Rectal smooth muscle tissue (tissue), 1 donor: ENCODE data around the gene IFNA10.
"Not testable (repeated sequence)": the region's sequence is repeated elsewhere in the genome, so short reads cannot be mapped to it uniquely, and the experiment has no call there.

Experiments
- H3K27ac ChIP-seq: one replicate; pipeline ENCODE4 v1.7.0; 2013; ENCODE audit warnings: low read depth, low read length, inconsistent platforms
- H3K27me3 ChIP-seq: one replicate; pipeline ENCODE4 v1.7.0; 2013; ENCODE audit warnings: low read length; ENCODE audit not compliant: control insufficient read depth, insufficient read depth
- H3K36me3 ChIP-seq: one replicate; pipeline ENCODE4 v1.7.0; 2013; ENCODE audit warnings: low read length; ENCODE audit not compliant: control insufficient read depth, insufficient read depth
- H3K4me1 ChIP-seq: one replicate; pipeline ENCODE4 v1.7.0; 2013; ENCODE audit warnings: low read length; ENCODE audit not compliant: control insufficient read depth, insufficient read depth
- H3K4me3 ChIP-seq: one replicate; pipeline ENCODE4 v1.7.0; 2013; ENCODE audit warnings: low read length
- H3K9ac ChIP-seq: one replicate; pipeline ENCODE4 v1.7.0; 2013; ENCODE audit warnings: low read length

The IFNA10 gene

DNA sequence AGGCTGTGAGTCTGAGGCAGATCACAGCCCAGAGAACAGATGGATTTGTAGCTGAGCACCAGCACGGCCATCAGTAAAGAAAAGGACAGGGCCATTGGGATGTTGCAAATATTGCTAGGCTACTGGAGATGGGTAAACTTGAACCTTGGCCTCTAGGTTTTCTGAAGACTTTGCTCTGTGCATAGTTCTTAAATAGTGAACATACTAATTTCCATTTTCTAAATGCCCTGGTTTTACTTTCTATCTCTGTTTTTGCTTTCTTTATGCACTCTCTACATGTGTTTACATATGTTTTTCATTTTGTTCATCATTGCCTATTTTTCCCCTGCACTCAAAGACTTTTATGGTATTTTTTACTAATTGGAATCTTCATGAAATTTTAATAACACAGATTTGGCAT, 10.3 kb upstream of the IFNA10 start, which contains the start of gene IFNA16:
IFNA16 (minus strand) TSS at position 101 of the 400 bp plus-strand sequence; CDS start at position 95, 6 bp downstream.
- H3K4me3 ChIP-seq: not testable (repeated sequence)

DNA sequence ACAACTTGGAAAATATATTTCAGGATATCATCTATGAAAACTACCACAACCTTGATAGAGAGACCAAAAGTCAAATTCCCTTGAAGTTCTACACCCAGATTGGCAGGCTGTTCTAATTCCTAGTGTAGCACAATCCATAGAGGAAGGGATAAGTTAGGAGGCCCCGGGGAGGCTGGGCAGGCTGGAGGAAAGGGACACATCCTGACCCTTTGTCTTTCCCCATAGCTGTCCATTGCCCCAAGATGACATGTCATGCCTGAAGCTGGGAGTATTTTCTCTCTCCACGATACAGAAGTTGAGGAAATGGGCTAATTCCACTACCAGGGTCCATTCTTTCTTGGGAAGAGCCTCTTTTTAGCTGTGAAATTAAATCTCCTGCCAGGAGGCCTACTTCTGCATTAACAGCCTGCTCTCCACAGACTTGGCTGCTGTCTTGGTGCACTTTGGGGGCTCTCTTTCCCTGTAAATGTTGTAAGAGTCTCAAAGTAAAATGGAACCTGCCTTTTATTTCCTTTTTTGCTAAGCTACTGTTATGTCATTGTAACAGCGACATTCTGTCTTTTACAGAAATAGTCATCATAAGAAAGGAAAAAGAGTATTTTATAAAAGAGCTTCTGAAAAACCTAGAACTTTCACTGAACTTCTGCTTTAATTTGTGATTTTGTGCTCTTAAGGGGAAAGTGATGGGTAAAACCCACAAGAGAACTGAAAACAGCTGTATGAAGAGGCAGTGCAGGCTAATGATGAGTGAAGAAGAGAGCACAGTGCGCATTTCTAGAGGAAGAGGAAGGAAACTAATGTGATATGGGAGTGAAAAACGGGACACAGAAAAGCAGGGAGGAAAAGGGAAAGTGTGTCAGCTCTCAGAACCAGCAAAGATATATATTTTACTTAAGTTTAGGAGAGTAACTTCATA, 6.7 kb upstream of the IFNA10 start:
- not testable (repeated sequence) for H3K27me3 ChIP-seq, H3K9ac ChIP-seq, H3K36me3 ChIP-seq, H3K27ac ChIP-seq, H3K4me1 ChIP-seq, H3K4me3 ChIP-seq

More for the DNA sequence above, 10.3 kb upstream of the IFNA10 start, which contains the start of gene IFNA16:
- H3K9ac ChIP-seq, H3K36me3 ChIP-seq, H3K27ac ChIP-seq, H3K4me1 ChIP-seq, H3K27me3 ChIP-seq: not testable (repeated sequence)

DNA sequence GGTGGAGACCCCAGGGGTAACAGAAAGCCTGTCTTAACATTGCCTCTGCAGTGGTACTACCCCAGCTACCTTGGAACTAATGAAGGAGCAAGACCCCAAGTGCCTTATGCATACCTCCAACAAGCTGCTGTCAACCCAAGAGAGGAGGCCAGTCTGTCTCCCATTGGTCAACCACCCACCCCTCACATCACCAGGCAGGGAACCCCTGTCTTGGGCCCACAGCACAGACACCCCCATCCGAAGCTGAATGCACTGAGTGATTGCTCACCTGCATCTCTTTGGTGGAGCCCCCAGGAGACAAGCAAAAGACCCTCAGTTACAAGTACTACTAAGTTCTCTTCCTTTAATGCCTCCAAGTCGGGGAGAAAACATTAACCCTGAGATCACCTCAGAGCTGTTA, 5.2 kb upstream of the IFNA10 start:
- H3K4me1 ChIP-seq, H3K9ac ChIP-seq, H3K27me3 ChIP-seq: not testable (repeated sequence)

DNA sequence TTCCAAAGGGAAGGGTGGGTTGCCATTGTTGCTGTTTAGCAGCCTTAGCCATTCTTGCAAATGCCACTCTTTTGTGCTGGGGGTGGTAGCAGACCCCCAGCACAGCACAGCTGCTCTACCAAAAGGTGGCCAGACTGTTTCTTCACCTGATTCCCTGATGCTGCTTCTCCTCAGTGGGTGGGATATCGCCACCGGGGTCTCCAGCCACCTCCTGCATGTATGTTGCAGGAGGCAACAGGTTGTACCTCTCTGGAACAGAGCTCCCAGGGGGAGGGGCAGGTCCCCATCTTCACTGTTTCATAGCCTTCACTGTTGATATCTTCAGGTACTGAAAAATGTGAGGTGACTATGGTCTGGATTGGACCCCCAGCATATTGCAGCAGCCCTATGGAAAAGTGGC, 3.8 kb upstream of the IFNA10 start:
- H3K36me3 ChIP-seq, H3K4me3 ChIP-seq, H3K27ac ChIP-seq, H3K27me3 ChIP-seq, H3K4me1 ChIP-seq, H3K9ac ChIP-seq: not testable (repeated sequence)

More for the DNA sequence above, 5.2 kb upstream of the IFNA10 start:
- H3K36me3 ChIP-seq, H3K4me3 ChIP-seq, H3K27ac ChIP-seq: not testable (repeated sequence)

DNA sequence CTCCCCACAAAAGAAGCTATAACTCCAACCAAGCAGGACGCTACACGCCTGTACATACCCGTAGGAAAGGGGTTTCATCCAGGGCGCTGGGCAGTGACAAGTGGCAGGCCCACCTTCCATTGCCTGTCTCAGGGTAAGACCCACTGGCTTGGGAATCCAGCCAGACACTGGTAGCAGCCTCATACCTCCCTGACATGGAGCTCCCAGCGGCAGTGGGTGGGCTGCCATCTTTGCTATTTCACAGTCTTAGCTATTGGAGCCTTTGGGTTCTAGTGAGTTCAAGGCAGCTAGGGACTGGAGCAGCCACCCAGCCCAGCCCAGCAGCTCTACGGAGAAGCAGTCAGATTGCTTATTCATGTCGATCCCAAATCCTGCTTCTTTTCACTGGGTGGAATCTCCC, 3.4 kb upstream of the IFNA10 start:
- Histone ChIP-seq H3K9ac (no peak overlapping the region), H3K4me3 (no peak overlapping the region), H3K27me3 (no peaks in the 10 kb centered on the region), H3K27ac (no peak overlapping the region), H3K36me3 (no peaks in the 10 kb centered on the region), H3K4me1 (no peaks in the 10 kb centered on the region)

DNA sequence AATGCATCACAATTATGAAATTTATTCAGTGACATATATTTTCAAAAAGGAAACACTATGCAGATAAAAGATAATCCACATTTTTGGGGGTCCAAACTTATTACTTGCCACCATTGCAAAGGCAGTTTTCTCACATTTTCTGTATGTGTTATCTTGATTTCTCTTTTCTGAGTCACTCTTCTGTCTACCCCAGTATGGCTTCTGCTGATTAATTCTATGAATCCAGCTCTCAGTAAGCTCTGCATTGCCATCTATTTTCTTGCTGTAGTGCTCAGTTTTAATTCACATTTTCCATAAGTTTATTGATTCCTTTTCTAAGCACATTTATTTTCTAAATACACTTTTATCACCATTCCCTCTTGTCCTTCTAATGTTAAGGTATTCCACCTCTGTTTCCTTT, 1.7 kb downstream of the IFNA10 start:
- Histone ChIP-seq H3K27me3 (no peaks in the 10 kb centered on the region), H3K9ac (no peak overlapping the region), H3K27ac (no peak overlapping the region), H3K4me1 (no peaks in the 10 kb centered on the region), H3K36me3 (no peaks in the 10 kb centered on the region), H3K4me3 (no peak overlapping the region)

DNA sequence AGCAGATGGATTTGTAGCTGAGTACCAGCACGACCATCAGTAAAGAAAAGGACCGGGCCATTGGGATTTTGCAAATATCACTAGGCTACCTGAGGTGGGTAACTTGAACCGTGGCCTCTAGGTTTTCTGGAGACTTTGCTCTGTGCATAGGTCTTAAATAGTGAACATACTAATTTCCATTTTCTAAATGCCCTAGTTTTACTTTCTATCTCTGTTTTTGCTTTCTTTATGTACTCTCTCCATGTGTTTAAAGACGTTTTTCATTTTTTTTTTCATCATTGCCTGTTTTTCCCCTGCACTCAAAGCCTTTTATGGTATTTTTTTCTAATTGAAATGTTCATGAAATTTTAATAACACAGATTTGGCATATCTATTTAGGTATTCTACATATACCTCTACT, 4.8 kb downstream of the IFNA10 start, which contains the start of gene IFNA7:
IFNA7 (minus strand) TSS at position 101 of the 400 bp plus-strand sequence; CDS start at position 61, 40 bp downstream.
- not testable (repeated sequence) for H3K36me3 ChIP-seq, H3K27ac ChIP-seq, H3K27me3 ChIP-seq, H3K4me1 ChIP-seq, H3K9ac ChIP-seq, H3K4me3 ChIP-seq

DNA sequence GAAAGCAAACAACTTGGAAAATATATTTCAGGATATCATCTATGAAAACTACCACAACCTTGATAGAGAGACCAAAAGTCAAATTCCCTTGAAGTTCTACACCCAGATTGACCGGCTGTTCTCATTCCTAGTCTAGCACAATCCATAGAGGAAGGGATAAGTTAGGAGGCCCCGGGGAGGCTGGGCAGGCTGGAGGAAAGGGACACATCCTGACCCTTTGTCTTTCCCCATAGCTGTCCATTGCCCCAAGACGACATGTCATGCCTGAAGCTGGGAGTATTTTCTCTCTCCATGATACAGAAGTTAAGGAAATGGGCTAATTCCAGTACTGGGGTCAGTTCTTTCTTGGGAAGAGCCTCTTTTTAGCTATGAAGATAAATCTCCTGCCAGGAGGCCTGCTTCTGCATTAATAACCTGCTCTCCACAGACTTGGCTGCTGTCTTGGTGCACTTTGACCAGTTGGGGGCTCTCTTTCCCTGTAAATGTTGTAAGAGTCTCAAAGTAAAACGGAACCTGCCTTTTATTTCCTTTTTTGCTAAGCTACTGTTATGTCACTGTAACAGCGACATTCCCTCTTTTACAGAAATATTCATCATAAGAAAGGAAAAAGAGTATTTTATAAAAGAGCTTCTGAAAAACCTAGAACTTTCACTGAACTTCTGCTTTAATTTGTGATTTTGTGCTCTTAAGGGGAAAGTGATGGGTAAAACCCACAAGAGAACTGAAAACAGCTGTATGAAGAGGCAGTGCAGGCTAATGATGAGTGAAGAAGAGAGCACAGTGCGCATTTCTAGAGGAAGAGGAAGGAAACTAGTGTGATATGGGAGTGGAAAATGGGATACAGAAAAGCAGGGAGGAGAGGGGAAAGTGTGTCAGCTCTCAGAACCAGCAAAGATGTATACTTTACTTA, 11.8 kb downstream of the IFNA10 start:
- H3K36me3 ChIP-seq, H3K27ac ChIP-seq, H3K4me1 ChIP-seq, H3K4me3 ChIP-seq, H3K27me3 ChIP-seq, H3K9ac ChIP-seq: not testable (repeated sequence)

DNA sequence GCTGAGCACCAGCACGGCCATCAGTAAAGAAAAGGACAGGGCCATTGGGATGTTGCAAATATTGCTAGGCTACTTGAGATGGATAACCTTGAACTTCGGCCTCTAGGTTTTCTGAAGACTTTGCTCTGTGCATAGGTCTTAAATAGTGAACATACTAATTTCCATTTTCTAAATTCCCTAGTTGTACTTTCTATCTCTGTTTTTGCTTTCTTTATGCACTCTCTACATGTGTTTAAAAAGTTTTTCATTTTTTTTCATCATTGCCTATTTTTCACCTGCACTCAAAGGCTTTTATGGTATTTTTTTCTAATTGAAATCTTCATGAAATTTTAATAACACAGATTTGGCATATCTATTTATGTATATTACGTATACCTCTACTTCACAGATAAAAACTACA, 19.5 kb downstream of the IFNA10 start, which contains the start of gene IFNA4:
IFNA4 (minus strand) TSS at position 101 of the 400 bp plus-strand sequence; CDS start at position 45, 56 bp downstream.
- not testable (repeated sequence) for H3K4me3 ChIP-seq, H3K9ac ChIP-seq, H3K4me1 ChIP-seq, H3K36me3 ChIP-seq, H3K27me3 ChIP-seq, H3K27ac ChIP-seq

DNA sequence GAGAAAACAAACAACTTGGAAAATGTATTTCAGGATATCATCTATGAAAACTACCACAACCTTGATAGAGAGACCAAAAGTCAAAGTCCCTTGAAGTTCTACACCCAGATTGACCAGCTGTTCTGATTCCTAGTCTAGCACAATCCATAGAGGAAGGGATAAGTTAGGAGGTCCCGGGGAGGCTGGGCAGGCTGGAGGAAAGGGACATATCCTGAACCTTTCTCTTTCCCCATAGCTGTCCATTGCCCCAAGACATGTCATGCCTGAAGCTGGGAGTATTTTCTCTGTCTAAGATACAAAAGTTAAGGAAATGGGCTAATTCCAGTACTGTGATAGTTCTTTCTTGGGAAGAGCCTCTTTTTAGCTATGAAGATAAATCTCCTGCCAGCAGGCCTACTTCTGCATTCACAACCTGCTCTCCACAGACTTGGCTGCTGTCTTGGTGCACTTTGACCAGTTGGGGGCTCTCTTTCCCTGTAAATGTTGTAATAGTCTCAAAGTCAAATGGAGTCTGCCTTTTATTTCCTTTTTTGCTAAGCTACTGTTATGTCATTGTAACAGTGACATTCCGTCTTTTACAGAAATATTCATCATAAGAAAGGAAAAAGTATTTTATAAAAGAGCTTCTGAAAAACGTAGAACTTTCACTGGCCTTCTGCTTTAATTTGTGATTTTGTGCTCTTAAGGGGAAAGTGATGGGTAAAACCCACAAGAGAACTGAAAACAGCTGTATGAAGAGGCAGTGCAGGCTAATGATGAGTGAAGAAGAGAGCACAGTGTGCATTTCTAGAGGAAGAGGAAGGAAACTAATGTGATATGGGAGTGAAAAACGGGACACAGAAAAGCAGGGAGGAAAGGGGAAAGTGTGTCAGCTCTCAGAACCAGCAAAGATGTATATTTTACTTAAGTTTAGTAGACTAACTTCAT, 23.9 kb downstream of the IFNA10 start:
- H3K9ac ChIP-seq, H3K4me3 ChIP-seq, H3K36me3 ChIP-seq, H3K27ac ChIP-seq, H3K27me3 ChIP-seq, H3K4me1 ChIP-seq: not testable (repeated sequence)

DNA sequence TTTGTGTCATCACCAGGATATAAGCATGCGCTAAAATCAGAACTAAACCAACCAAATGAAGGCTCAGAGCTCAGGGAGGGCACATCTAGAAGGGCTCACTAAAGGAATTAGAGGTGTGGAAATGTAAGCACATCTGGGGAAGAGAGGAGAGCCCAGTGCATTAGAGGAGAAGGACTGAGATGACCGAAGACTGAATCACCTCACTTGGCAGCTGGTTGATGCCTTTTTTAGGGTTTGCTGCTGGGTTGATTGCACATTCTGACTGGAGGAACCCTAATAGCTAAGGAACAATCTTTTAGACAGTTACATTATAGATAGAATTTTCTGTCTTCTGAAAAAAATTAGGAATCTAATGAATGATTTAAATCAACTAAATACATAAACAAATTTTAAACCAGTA, 32.3 kb downstream of the IFNA10 start:
- no peaks in the 10 kb centered on the region for H3K4me1 ChIP-seq

More for the DNA sequence above, 32.3 kb downstream of the IFNA10 start:
- Histone ChIP-seq H3K27ac (no peak overlapping the region), H3K4me3 (no peak overlapping the region), H3K27me3 (no peaks in the 10 kb centered on the region), H3K36me3 (no peaks in the 10 kb centered on the region), H3K9ac (no peak overlapping the region)
